Hematopoietic multipotent progenitor cell treated with erythropoietin and hydrocortisone succinate and interleukin-3 and kit ligand, for 15 days (in vitro differentiated cells): Measurements from ENCODE around the gene TUBB2A.
A peak's percentile ranks its signal among the peaks of the same experiment; 100 is the strongest.
"Not testable (repeated sequence)": the region's sequence is repeated elsewhere in the genome, so short reads cannot be mapped to it uniquely, and the experiment has no call there.

Experiments used
- DNase-seq: peaks from one replicate; pipeline ENCODE4 v3.0.0-alpha.2; 2015; ENCODE audit warnings: low spot score

Gene TUBB2A

GRCh38 chr6:3157131-3157933 is at the start of gene TUBB2A:
Gene TUBB2A, minus strand, starts transcription at chr6:3157544. Its CDS starts 81 bp downstream, at chr6:3157463.
- DNase-seq = peak; percentile 90

- no peak for DNase-seq
Measured at GRCh38 chr6:3206339-3207015, 49.1 kb upstream of the TUBB2A start.

GRCh38 chr6:3205913-3206312 is 48.6 kb upstream of the TUBB2A start:
- DNase-seq = no peak

DNA sequence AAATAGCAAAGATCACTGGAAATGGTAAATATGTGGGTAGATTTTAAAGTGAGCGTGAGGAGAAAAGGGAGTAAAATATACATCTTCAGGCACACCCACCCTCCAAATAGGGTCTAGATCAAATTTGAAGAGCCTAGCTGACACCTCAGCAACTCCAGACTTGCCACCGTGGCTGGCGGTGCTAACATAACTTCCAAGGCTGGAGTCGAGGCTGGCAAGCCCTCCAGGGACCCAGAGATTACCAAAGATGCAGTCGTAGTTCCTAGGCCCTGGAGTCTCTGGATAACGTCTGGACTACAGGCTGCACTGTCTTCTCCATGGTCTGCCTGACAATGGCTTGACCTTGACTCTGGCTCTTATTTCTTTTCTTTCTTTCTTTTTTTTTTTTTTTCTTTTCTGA is 47.6 kb upstream of the TUBB2A start:
- DNase-seq = no peak

DNA sequence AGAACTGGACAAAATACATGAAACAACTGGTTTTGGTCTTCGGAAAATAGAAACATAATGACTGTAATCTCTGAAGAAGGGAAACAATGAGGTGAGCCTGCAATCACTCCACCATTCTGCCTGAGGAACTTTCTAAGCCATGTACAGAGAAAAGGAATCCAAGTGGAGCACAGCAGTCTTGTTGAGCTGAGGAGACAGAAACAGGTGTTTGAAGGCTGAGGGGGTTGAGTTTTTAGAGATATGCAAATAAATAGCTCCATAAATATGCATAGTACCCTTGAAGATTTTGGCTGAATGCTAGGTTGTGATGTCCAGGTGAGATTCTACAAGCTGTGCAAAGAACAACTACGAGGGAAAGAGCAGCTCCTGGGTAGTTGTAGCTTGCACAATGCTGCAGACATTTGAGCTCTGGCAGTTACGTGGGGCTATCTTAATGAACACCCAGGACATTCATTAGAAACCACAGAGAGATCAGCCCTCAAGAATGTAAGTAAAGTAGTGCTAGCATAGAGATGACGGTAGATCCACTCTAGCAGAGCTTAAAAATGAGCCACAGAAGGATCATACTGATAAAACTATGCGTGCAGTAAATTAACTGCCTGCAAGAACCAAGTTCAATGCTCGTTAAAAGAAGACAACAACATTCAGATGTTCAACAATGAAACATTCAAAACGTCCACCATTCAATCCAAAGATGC is 45.8 kb upstream of the TUBB2A start:
- no peak for DNase-seq

DNA sequence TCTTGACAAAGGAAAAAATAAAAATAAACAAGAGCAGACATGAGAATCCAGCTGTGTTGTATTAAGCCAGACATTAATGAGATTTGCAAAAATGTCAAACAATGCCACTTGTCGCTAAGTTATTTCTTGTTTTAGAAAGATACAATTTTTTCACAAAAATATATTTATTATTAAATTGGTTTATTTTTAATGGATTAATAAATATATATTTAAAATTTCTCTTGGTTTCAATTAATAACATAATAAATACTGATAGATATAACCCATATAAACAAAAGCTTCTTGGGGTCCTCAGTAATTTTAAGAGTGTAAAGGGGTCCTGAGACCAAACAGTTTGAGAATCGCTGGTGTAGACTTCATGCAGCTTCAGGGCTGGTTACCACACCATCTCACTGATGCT is 44.0 kb upstream of the TUBB2A start:
- DNase-seq = no peak

DNA sequence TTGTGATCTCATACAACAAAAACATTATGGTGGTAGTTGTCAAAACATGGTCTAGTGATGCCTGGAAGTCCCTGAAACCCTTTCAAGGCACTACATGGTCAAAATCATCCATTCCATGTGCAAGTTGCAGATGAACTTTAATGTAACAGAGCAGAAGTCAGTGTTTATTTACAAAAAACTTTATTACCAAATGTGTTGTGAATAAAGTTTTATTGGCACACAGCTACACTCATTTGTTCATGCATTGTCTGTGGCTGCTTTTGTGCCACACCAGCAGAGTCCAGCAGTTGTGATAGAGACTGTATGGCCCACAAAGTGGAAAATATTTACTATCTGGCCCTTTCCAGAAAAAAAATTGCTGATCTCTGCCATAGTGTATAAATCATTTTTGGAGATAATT is 43.3 kb upstream of the TUBB2A start:
- DNase-seq = no peak

- no peak for DNase-seq
Measured at GRCh38 chr6:3199382-3199781, 42.0 kb upstream of the TUBB2A start.

DNA sequence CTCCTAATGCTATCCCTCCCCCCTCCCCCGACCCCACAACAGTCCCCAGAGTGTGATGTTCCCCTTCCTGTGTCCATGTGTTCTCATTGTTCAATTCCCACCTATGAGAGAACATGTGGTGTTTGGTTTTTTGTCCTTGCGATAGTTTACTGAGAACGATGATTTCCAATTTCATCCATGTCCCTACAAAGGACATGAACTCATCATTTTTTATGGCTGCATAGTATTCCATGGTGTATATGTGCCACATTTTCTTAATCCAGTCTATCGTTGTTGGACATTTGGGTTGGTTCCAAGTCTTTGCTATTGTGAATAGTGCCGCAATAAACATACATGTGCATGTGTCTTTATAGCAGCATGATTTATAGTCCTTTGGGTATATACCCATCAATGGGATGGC is 40.4 kb upstream of the TUBB2A start:
- not testable (repeated sequence) for DNase-seq

GRCh38 chr6:3196770-3197169 is 39.4 kb upstream of the TUBB2A start:
- no peak for DNase-seq

- no peak for DNase-seq
Measured at GRCh38 chr6:3195695-3196497, 38.6 kb upstream of the TUBB2A start.

GRCh38 chr6:3195420-3195694 is 38.0 kb upstream of the TUBB2A start:
- no peak for DNase-seq

DNA sequence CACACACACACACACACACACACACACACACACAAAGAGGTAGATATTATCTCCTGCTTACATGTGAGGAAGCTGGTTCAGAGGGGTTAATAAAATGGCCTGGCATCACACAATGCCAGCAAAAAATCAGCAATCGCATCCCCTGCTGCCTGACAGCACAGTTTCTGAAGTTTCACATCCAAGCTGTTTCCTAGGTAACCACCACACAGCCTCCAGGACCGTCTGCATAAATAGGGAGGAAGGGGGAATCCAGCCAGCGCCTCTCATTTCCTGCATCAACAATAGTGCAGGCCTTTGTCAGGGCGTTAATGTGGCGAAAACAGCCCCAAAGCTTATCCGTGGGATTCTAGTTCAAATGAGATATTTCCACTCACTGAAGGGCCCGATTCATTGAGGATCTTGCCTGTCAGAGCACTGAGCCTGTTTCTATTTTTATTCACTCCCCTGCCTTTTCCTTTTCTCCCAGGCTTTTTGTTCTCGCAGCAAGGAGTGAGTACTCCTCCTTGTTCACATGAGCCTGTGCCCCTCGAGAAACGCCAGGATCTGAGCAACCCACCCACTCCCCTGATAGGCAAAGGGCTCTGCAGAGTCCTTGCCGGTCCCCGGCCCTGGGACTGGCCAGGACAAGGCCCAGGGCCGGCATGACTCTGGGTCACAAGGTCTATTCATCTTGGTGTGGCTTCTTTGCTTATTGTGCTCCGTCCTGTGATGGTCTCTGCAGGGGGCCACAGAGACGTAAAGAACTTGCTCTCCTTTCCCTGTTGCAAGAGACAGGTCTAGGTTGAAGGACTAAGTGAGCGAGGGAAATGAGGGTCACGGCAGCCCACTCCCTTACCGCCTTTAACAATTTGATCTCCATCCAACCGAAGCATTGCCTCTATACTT is 37.4 kb upstream of the TUBB2A start:
- DNase-seq = no peak

DNA sequence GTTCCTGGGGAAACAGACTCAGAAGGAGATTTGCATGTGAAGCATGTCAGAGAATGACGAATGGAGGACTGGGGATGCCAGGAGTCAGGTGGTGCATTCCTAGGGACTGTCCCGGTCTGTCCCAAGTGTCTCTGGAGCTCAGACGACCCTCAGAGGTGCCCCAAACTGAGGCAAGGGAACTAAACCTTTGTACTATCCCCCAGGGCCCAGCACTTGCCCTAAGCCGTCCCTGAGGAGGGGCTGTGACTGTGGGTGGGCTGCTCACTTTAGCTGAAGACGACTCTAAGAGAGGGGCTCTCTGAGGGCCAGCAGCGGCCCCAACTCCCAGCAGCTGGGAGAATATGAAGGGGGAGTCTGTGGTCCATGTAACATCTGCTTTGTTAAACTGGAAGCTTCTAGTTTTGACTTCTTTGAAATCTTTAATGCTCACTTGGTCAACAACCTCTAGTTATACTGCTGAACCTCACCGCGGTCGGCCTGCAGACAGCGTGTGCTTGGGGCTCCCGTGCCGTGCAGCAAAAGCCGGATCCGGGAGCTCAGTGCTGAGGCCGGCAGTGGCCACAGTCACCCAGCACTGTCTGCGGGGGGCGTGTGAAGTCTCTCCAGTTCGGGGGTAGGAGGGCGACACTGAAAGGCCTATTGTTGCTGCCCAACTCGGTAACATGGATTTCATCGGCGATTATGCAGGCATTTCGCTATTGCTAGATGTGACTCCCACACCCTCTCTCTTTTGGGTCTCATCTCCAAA is 35.9 kb upstream of the TUBB2A start:
- no peak for DNase-seq

- no peak for DNase-seq
Measured at GRCh38 chr6:3190779-3191178, 33.4 kb upstream of the TUBB2A start.

DNA sequence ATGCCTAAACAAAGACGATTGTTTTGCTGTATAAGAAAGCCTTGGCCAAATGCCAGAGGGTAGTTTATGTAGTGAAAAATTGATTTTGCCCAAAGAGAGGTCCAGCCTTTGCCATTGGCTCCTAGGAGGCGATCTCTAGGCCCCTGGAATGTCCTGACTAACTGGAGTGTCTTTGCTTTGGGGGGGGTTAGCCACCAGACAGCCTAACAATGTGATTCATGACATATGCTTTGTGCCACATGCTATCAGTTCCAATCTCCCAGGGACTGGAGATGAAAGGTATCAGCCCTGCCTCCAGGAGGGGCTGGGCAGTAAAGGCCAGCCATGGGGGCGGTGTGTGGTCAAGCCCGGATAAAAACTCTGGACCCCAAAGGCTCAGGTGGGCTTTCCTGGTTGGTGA is 32.7 kb upstream of the TUBB2A start:
- no peak for DNase-seq

DNA sequence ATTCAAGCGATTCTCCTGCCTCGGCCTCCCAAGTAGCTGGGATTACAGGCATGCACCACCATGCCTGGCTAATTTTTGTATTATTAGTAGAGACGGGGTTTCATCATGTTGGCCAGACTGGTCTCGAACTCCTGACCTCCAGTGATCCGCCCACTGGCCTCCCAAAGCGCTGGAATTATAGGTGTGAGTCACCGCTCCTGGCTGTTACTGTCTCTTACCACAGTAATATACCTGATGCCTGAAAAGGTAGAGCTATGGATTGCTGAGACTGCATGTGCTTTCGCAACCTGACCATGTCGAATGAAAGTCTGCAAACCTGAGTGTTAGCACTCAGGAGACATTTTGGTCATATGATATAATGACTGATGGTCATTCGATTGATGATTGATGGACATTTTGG is 31.8 kb upstream of the TUBB2A start:
- not testable (repeated sequence) for DNase-seq

GRCh38 chr6:3188262-3188661 is 30.9 kb upstream of the TUBB2A start:
- no peak for DNase-seq

DNA sequence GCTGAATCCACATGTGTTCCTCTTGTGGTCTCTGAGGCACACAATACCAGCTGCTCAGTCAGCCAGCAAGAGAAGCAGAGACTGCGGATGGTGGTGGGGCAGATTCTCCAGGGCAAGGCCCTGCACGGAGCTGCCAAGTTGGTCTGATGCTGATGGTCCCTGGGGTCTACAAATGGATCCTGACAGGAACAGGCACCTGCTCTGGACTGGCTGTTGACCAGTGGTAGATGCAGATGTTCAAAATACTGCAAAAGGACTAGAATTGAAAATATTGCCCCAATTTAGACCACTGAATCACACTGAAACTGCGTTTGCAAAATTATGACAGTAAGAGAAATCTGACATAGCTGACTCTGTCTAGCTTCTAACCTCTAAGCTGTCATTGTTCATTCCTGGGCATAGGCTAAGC is 29.6 kb upstream of the TUBB2A start:
- no peak for DNase-seq

DNA sequence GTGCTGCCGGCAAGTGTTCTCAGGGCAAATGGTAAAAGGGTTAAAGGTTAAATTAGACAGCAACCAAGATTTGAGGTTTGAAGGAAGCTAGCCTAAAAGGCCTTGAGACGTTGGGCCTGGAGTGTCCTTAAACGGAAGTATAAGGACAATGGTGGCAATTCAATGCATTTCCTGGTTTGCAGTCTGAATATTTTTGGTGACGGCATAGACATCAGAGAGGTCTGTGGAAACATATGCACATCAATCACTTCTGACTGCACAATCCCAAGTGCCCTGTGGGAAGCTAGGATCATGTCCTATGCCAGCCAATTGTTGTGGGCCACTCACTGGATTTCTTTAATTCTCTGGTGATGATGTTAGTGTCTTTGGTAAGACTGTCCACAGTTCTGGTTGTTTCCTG is 25.7 kb upstream of the TUBB2A start:
- DNase-seq = no peak

DNA sequence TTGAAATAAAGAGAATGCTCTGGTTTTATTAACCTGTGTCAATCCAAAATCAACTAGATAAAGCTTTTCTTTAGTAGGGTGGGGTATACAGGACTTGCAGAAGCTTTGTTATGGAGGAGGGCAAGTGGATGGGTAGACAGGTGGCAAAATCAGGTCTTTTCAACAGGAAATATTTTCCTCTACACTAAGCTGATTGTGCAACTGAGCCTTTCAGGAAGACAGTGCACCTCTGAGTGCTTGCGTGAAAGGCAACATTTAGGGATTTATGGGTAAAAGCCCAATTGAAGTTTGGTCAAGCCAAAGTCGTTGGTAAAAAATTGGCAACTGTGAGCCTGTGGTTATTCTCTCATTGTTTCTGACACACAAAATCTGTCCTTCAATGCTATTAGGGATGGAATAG is 23.8 kb upstream of the TUBB2A start:
- DNase-seq = no peak
